Fibroblast of the aortic adventitia (primary cell): ENCODE data around the gene HSDL2. TPM values are rescaled to one million over a fixed set of nuclear protein-coding genes. Genes with fewer than 3 reads are reported as not detected.

ENCODE experiments used
- DNase-seq: peaks from one replicate; pipeline ENCODE4 v3.0.0-alpha.2; 2010; ENCODE audit warnings: low read depth
- H3K4me3 ChIP-seq: 2 replicates; pipeline ENCODE4 v1.5.1; 2011; ENCODE audit warnings: low read depth, mild to moderate bottlenecking, control low read depth, low read length, moderate library complexity
- CTCF ChIP-seq: IDR thresholded peaks from 2 replicates; pipeline ENCODE4 v1.5.1; 2011; ENCODE audit warnings: mild to moderate bottlenecking, low read length, control low read depth, inconsistent platforms; ENCODE audit not compliant: insufficient read depth
- total RNA-seq: library from RNA; depleted of rRNA; stranded (reverse); fragments of >200 nt; gene quantifications from 2 replicates; pipeline ENCODE4 v1.2.3, GENCODE V29; 2012; ENCODE audit warnings: low replicate concordance

HSDL2 gene
- total RNA-seq, 1 donor = 54.9 TPM

GRCh38 chr9:112443636-112444035 is 63.7 kb downstream of the HSDL2 start:
- no peak for DNase-seq
- no peak for TF ChIP-seq CTCF
- H3K4me3 ChIP-seq = no peak overlapping the region

GRCh38 chr9:112445196-112445595 is 65.3 kb downstream of the HSDL2 start:
- no peak overlapping the region for H3K4me3 ChIP-seq
- TF ChIP-seq CTCF = no peak
- no peak for DNase-seq

GRCh38 chr9:112446080-112446479 is 66.2 kb downstream of the HSDL2 start:
- no peak overlapping the region for H3K4me3 ChIP-seq
- DNase-seq = no peak
- no peak for TF ChIP-seq CTCF

- no peak for DNase-seq
- no peak for TF ChIP-seq CTCF
- no peak overlapping the region for H3K4me3 ChIP-seq
Measured at GRCh38 chr9:112446526-112446925, 66.6 kb downstream of the HSDL2 start.

GRCh38 chr9:112447283-112447761 is 67.4 kb downstream of the HSDL2 start:
- TF ChIP-seq CTCF = no peak
- peak; percentile 77 for DNase-seq
- no peak overlapping the region for H3K4me3 ChIP-seq

- DNase-seq = no peak
- H3K4me3 ChIP-seq = no peak overlapping the region
- TF ChIP-seq CTCF = no peak
Measured at GRCh38 chr9:112462855-112463254, 82.9 kb downstream of the HSDL2 start.

- H3K4me3 ChIP-seq = no peak overlapping the region
- DNase-seq = no peak
- no peak for TF ChIP-seq CTCF
Measured at GRCh38 chr9:112465352-112465751, 85.4 kb downstream of the HSDL2 start.
